Measurements from ENCODE around the gene NUAK2. TPM values are rescaled to one million over a fixed set of nuclear protein-coding genes. Genes with fewer than 3 reads are reported as not detected.
"Not testable (repeated sequence)": the region's sequence is repeated elsewhere in the genome, so short reads cannot be mapped to it uniquely, and the experiment has no call there.

Gene NUAK2
- 0.74 TPM for total RNA-seq
- long read RNA-seq, transcript NUAK2-201 (7 exons, 3,441 nt), result major isoform, 5 of 5 reads
- long read RNA-seq, partial matches to known transcripts, result 0 of 5 reads
- long read RNA-seq, other reads (novel, unspliced or antisense), result 0 of 5 reads

DNA sequence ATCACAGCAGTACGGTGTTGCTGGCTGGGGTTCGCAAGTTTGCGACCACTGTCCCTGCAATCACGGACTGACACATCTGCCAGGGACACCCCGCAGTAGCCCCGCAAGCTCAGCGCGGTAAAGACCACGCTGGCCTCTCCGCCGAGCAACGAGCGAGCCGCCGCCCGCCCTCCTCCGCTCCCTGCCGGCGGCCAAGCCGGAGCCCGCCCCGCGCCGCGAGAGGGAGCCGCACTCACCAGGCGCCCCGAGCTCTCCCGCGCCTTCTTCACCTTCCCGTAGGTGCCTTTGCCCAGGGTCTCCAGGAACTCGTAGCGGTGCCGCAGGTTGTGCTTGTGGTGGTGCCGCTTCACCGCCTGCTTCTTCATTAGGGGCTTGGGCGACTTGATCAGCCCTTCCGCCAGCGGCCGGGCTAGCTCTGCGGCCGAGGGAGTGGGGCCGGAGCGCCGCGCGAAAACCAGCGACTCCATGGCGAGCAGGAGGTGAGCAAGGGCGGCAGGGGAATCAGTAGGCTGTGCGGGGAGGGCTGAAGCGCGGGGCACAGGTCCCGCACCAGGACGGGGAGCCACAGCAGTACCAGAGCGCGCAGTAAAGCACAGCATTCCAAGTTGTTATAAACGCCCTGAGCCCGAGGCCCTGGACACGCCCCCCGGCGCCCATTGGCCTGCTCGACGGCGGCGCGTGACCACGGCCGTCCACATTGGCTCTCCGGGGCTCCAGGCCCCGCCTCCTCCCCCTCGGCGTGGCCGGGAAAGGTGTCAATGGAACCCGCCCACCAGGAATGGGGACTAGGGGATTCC, at the start of gene NUAK2:
NUAK2 (minus strand) TSS at position 584 of the 797 bp plus-strand sequence; CDS start at position 467, 117 bp downstream.
- TF ChIP-seq, protein P1, sequence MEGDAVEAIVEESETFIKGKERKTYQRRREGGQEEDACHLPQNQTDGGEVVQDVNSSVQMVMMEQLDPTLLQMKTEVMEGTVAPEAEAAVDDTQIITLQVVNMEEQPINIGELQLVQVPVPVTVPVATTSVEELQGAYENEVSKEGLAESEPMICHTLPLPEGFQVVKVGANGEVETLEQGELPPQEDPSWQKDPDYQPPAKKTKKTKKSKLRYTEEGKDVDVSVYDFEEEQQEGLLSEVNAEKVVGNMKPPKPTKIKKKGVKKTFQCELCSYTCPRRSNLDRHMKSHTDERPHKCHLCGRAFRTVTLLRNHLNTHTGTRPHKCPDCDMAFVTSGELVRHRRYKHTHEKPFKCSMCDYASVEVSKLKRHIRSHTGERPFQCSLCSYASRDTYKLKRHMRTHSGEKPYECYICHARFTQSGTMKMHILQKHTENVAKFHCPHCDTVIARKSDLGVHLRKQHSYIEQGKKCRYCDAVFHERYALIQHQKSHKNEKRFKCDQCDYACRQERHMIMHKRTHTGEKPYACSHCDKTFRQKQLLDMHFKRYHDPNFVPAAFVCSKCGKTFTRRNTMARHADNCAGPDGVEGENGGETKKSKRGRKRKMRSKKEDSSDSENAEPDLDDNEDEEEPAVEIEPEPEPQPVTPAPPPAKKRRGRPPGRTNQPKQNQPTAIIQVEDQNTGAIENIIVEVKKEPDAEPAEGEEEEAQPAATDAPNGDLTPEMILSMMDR (IDR thresholded peaks at IDR 0.05; ENCODE audit: borderline replicate concordance), result peak; percentile 55
- H3K27me3 ChIP-seq (ENCODE audit: low read depth), result peaks cover 4% of the 10 kb centered on the region
- no peaks in the 10 kb centered on the region for H3K36me3 ChIP-seq
- H3K27ac ChIP-seq (replicated peaks), result peak within 1 kb of the TSS; percentile 82
- no peaks in the 10 kb centered on the region for H3K9me3 ChIP-seq (replicated peaks)
- intact Hi-C loops (cut with micrococcal nuclease), result no loop called here
- peaks cover 60% of the 10 kb centered on the region for H3K4me1 ChIP-seq
- H3K4me3 ChIP-seq, result peak within 1 kb of the TSS; percentile 80
- DNase-seq, result peak; percentile 93

DNA sequence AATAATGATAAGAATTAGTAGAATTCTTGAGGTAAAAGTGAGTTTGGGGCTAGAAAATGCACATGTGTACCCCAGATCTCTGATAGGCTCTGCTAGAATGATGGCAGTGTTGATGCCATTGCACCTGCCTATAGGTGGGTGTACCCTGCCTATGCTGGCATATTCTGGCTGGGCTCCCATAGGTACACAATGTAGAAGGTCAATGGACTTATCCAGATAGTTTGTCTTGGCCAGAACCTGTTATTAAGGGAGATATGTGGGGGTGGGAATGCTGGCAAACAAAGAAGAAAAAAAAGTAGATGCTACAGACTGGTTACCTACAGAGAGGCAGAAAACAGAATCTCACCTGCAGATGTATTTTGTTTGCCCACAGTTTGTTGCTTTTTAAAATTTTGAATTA, 49.2 kb upstream of the NUAK2 start:
- Histone ChIP-seq H3K9me3 (replicated peaks) (no peaks in the 10 kb centered on the region), H3K27ac (replicated peaks) (no peak overlapping the region), H3K4me1 (no peaks in the 10 kb centered on the region), H3K36me3 (no peaks in the 10 kb centered on the region), H3K27me3 (ENCODE audit: low read depth) (peaks cover 52% of the 10 kb centered on the region), H3K4me3 (no peak overlapping the region)
- DNase-seq, result no peak
- intact Hi-C loops (cut with micrococcal nuclease), result no loop called here
- TF ChIP-seq, protein P1 (IDR thresholded peaks at IDR 0.05; ENCODE audit: borderline replicate concordance), result no peak

DNA sequence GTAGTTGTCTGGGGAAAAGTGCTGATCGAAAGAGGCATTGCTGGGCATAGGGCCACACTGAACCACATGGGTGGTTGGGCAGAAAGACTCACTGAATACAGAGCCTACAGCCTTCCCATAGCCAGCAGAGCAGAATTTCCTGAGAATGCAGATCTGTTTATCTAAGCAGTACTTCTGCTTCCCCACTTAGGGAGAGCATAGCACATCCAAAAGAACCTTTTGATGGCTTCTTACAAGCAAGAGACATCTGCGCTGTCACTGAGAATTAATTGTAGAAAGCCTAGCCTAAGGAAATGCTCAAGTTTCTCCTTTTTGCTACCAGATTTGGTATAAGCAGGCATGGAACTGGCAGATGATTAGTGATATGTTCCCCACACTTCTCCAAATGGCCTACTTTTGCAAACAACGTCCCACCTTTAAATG, 48.2 kb upstream of the NUAK2 start:
- intact Hi-C loops (cut with micrococcal nuclease), result no loop called here
- Histone ChIP-seq H3K4me1 (no peaks in the 10 kb centered on the region), H3K4me3 (no peak overlapping the region), H3K27me3 (ENCODE audit: low read depth) (peaks cover 42% of the 10 kb centered on the region), H3K36me3 (no peaks in the 10 kb centered on the region), H3K9me3 (replicated peaks) (no peaks in the 10 kb centered on the region), H3K27ac (replicated peaks) (no peak overlapping the region)
- TF ChIP-seq, protein P1 (IDR thresholded peaks at IDR 0.05; ENCODE audit: borderline replicate concordance), result no peak
- DNase-seq, result no peak

DNA sequence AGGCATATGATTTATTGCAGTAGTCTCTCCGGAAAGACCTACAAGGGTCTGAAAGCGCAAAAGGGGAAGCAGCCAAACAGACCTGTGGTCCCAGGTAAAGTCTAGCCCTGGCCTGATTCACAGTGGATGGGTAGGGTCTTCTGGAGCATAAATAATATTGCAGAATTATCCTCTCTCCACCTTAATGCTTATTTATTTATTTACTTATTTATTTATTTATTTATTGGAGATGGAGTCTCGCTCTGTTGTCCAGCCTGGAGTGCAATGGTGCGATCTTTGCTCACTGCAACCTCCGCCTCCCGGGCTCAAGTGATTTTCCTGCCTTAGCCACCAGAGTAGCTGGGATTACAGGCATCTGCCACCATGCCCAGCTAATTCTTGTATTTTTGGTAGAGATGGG, 46.9 kb upstream of the NUAK2 start:
- DNase-seq, result no peak
- TF ChIP-seq, protein P1 (IDR thresholded peaks at IDR 0.05; ENCODE audit: borderline replicate concordance), result no peak
- intact Hi-C loops (cut with micrococcal nuclease), result no loop called here

DNA sequence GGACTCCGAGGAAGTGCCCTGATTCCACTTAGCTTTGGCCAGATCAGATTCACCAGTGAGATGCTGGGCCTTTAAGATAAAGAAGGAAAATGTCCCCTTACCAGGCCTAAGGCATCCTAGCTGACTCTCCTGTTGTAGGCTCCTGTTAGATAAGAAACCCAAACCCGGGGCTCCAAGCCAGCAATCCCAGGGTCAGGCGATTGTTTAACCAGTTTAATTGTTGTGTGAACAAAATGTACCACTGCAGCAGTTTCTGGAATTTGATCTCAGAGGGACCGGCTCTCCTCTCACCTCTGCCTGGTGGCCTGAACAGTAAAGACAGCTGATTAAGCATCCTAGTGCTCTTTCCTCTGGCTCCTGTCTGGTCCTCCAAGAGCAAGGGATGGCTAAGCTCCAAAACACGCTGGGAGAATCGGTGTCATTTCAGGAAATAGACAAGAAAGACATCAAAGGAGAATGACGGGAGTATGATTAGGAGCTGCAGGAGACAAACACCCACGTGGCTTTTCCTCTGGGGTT, 44.5 kb upstream of the NUAK2 start:
- intact Hi-C loops (cut with micrococcal nuclease), result no loop called here

More for the DNA sequence above, 46.9 kb upstream of the NUAK2 start:
- H3K36me3 ChIP-seq, result no peaks in the 10 kb centered on the region
- H3K9me3 ChIP-seq (replicated peaks), result no peaks in the 10 kb centered on the region
- H3K27ac ChIP-seq (replicated peaks), result no peak overlapping the region
- H3K4me3 ChIP-seq, result no peak overlapping the region
- H3K4me1 ChIP-seq, result no peaks in the 10 kb centered on the region
- H3K27me3 ChIP-seq (ENCODE audit: low read depth), result peaks cover 29% of the 10 kb centered on the region

DNA sequence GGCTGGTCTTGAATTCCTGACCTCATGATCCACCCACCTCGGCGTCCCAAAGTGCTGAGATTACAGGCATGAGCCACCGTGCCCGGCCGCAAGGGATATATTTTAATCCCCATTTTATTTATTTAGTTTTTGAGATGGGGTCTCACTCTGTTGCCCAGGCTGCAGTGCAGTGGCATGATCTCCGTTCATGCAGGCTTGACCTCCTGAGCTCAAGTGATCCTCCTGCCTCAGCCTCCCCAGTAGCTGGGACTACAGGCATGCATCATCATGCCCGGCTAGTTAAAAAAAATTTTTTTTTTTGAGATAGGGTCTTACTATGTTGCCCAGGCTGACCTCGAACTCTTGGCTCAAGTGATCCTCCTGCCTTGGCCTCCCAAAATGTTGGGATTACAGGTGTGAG, 43.5 kb upstream of the NUAK2 start:
- H3K36me3 ChIP-seq; H3K4me1 ChIP-seq; intact Hi-C loops (cut with micrococcal nuclease); H3K27ac ChIP-seq (replicated peaks); H3K9me3 ChIP-seq (replicated peaks); DNase-seq; H3K4me3 ChIP-seq: not testable (repeated sequence)
- H3K27me3 ChIP-seq (ENCODE audit: low read depth), result peaks cover 25% of the 10 kb centered on the region

More for the DNA sequence above, 44.5 kb upstream of the NUAK2 start:
- Histone ChIP-seq H3K36me3 (no peaks in the 10 kb centered on the region), H3K27me3 (ENCODE audit: low read depth) (peaks cover 15% of the 10 kb centered on the region), H3K4me1 (no peaks in the 10 kb centered on the region), H3K9me3 (replicated peaks) (no peaks in the 10 kb centered on the region), H3K27ac (replicated peaks) (no peak overlapping the region), H3K4me3 (no peak overlapping the region)
- DNase-seq, result no peak
- TF ChIP-seq, protein P1 (IDR thresholded peaks at IDR 0.05; ENCODE audit: borderline replicate concordance), result no peak

Data from left ventricle myocardium inferior (tissue), 1 donor.